ENCODE data around the gene SLC23A3. TPM values are rescaled to one million over a fixed set of nuclear protein-coding genes. Genes with fewer than 3 reads are reported as not detected.
A peak's percentile ranks its signal among the peaks of the same experiment; 100 is the strongest.

SLC23A3 gene
- total RNA-seq, 8 experiments from 2014 or later, result 0.13 to 3.4 (median 0.54) TPM

GRCh38 chr2:219165058-219165911 lies 4.5 kb downstream of the SLC23A3 start:
- no peak overlapping the region for H3K4me3 ChIP-seq
- in situ Hi-C loops (cut with MboI; ENCODE audit: low pct_unique_long_range_greater_than_20kb in 2 of 9, low sequenced_read_pairs in 9 of 9, unreplicated experiment in 9 of 9), result loop anchor here in 1 of 9 experiments (25.0 kb wide), 1 partner anchor 103 kb away; the partner anchor contains the start of gene IHH

GRCh38 chr2:219163156-219163555 lies 6.7 kb downstream of the SLC23A3 start:
- 68 to 100% (median 79%) methylated on average over 1 to 6 of the region's 6 CpGs; no CpG with 5 or more reads in 2 of the 10 experiments for WGBS, 10 experiments
- in situ Hi-C loops (cut with MboI; ENCODE audit: low pct_unique_long_range_greater_than_20kb in 2 of 9, low sequenced_read_pairs in 9 of 9, unreplicated experiment in 9 of 9), result loop anchor here in 1 of 9 experiments (25.0 kb wide), 1 partner anchor 101 kb away; the partner anchor contains the start of gene IHH
- ATAC-seq (replicated peaks in 6 of 8), result no peak
- Histone ChIP-seq H3K27ac (no peak overlapping the region), H3K4me3 (no peak overlapping the region), H3K4me1 (replicated peaks in 1 of 2) (peaks cover 0 to 4% of the 10 kb centered on the region in 2 donors)

More at GRCh38 chr2:219165058-219165911, 4.5 kb downstream of the SLC23A3 start:
- no peak for ATAC-seq (replicated peaks in 6 of 8)
- H3K4me1 ChIP-seq (replicated peaks in 1 of 2), result no peaks in the 10 kb centered on the region
- WGBS, 10 experiments, result 58 to 83% (median 67%) methylated on average over 1 to 5 of the region's 10 CpGs; no CpG with 5 or more reads in 1 of the 10 experiments
- H3K27ac ChIP-seq, result no peak overlapping the region

GRCh38 chr2:219161097-219161496 lies 8.7 kb downstream of the SLC23A3 start:
- peaks cover 0 to 4% of the 10 kb centered on the region in 2 donors for H3K4me1 ChIP-seq (replicated peaks in 1 of 2)
- peak overlapping the region in 1 of 2 donors; percentile 87 for H3K27ac ChIP-seq
- peak overlapping the region; percentile 43 to 56 (median 50) for H3K4me3 ChIP-seq
- 61 to 95% (median 67%) methylated on average over 2 to 4 of the region's 4 CpGs for WGBS, 10 experiments
- in situ Hi-C loops (cut with MboI; ENCODE audit: low pct_unique_long_range_greater_than_20kb in 2 of 9, low sequenced_read_pairs in 9 of 9, unreplicated experiment in 9 of 9), result loop anchor here in 1 of 9 experiments (25.0 kb wide), 1 partner anchor 99 kb away; the partner anchor contains the start of gene IHH
- no peak for ATAC-seq (replicated peaks in 6 of 8)

- in situ Hi-C loops (cut with MboI; ENCODE audit: low pct_unique_long_range_greater_than_20kb in 2 of 9, low sequenced_read_pairs in 9 of 9, unreplicated experiment in 9 of 9), result loop anchor here in 1 of 9 experiments (25.0 kb wide), 1 partner anchor 98 kb away; the partner anchor contains the start of gene IHH
- Histone ChIP-seq H3K27ac (peak within 1 kb of the TSS; percentile 87 to 94), H3K4me3 (peak within 1 kb of the TSS; percentile 43 to 56 (median 50)), H3K4me1 (replicated peaks in 1 of 2) (peaks cover 0 to 4% of the 10 kb centered on the region in 2 donors)
- peak; percentile 83 to 92 (median 88) for ATAC-seq (replicated peaks in 6 of 8)
- 0% methylated on average over 2 to 9 of the region's 70 CpGs; no CpG with 5 or more reads in 7 of the 10 experiments for WGBS, 10 experiments
These were observed 9.4 kb downstream of the SLC23A3 start, which contains the start of gene NHEJ1 for GRCh38 chr2:219160186-219161017. NHEJ1 (minus strand) TSS chr2:219160815; CDS start chr2:219158362, 2,453 bp downstream.

- ATAC-seq (replicated peaks in 6 of 8), result peak; percentile 0 to 30 (median 2)
- Histone ChIP-seq H3K4me3 (peak overlapping the region; percentile 43 to 56 (median 50)), H3K4me1 (replicated peaks in 1 of 2) (peaks cover 0 to 4% of the 10 kb centered on the region in 2 donors), H3K27ac (peak overlapping the region; percentile 87 to 94)
- in situ Hi-C loops (cut with MboI; ENCODE audit: low pct_unique_long_range_greater_than_20kb in 2 of 9, low sequenced_read_pairs in 9 of 9, unreplicated experiment in 9 of 9), result loop anchor here in 3 of 9 experiments (10.0 to 25.0 kb wide), 3 partner anchors 97 to 135 kb away; partner anchors contain the start of gene IHH (in 1 of the 3)
- 0 to 23% (median 6%) methylated on average over 5 to 11 of the region's 18 CpGs; no CpG with 5 or more reads in 4 of the 10 experiments for WGBS, 10 experiments
These were observed 10.1 kb downstream of the SLC23A3 start for GRCh38 chr2:219159771-219160185.

GRCh38 chr2:219158586-219158985 lies 11.2 kb downstream of the SLC23A3 start:
- Histone ChIP-seq H3K4me1 (replicated peaks in 1 of 2) (peaks cover 0 to 4% of the 10 kb centered on the region in 2 donors), H3K4me3 (no peak overlapping the region), H3K27ac (no peak overlapping the region)
- WGBS, 10 experiments, result 21 to 100% (median 85%) methylated on average over 1 to 3 of the region's 3 CpGs; no CpG with 5 or more reads in 1 of the 10 experiments
- no peak for ATAC-seq (replicated peaks in 6 of 8)
- in situ Hi-C loops (cut with MboI; ENCODE audit: low pct_unique_long_range_greater_than_20kb in 2 of 9, low sequenced_read_pairs in 9 of 9, unreplicated experiment in 9 of 9), result loop anchor here in 3 of 9 experiments (10.0 to 25.0 kb wide), 3 partner anchors 96 to 134 kb away; partner anchors contain the start of gene IHH (in 1 of the 3)

GRCh38 chr2:219158025-219158424 lies 11.8 kb downstream of the SLC23A3 start:
- peaks cover 0 to 4% of the 10 kb centered on the region in 2 donors for H3K4me1 ChIP-seq (replicated peaks in 1 of 2)
- no peak overlapping the region for H3K27ac ChIP-seq
- no peak overlapping the region for H3K4me3 ChIP-seq
- 20 to 100% (median 100%) methylated on average over 1 to 3 of the region's 4 CpGs; no CpG with 5 or more reads in 5 of the 10 experiments for WGBS, 10 experiments
- in situ Hi-C loops (cut with MboI; ENCODE audit: low pct_unique_long_range_greater_than_20kb in 2 of 9, low sequenced_read_pairs in 9 of 9, unreplicated experiment in 9 of 9), result loop anchor here in 3 of 9 experiments (10.0 to 25.0 kb wide), 3 partner anchors 96 to 133 kb away; partner anchors contain the start of gene IHH (in 1 of the 3)
- ATAC-seq (replicated peaks in 6 of 8), result peak in 2 of 8 experiments; percentile 3 to 4

- in situ Hi-C loops (cut with MboI; ENCODE audit: low pct_unique_long_range_greater_than_20kb in 2 of 9, low sequenced_read_pairs in 9 of 9, unreplicated experiment in 9 of 9), result loop anchor here in 3 of 9 experiments (10.0 to 25.0 kb wide), 3 partner anchors 95 to 133 kb away; partner anchors contain the start of gene IHH (in 1 of the 3)
These were observed 12.4 kb downstream of the SLC23A3 start for GRCh38 chr2:219157396-219157795.

GRCh38 chr2:219155054-219155644 lies 14.7 kb downstream of the SLC23A3 start:
- Histone ChIP-seq H3K4me3 (no peak overlapping the region), H3K27ac (no peak overlapping the region), H3K4me1 (replicated peaks in 1 of 2) (peaks cover 0 to 4% of the 10 kb centered on the region in 2 donors)
- in situ Hi-C loops (cut with MboI; ENCODE audit: low pct_unique_long_range_greater_than_20kb in 2 of 9, low sequenced_read_pairs in 9 of 9, unreplicated experiment in 9 of 9), result loop anchor here in 3 of 9 experiments (10.0 to 25.0 kb wide), 3 partner anchors 93 to 130 kb away; partner anchors contain the start of gene IHH (in 1 of the 3)
- WGBS, 10 experiments, result 0 to 24% (median 4%) methylated on average over 1 to 4 of the region's 4 CpGs
- ATAC-seq (replicated peaks in 6 of 8), result peak in 7 of 8 experiments; percentile 11 to 56 (median 24)

More at GRCh38 chr2:219157396-219157795, 12.4 kb downstream of the SLC23A3 start:
- 64 to 100% (median 89%) methylated on average over 1 to 8 of the region's 8 CpGs for WGBS, 10 experiments
- H3K4me3 ChIP-seq, result no peak overlapping the region
- H3K4me1 ChIP-seq (replicated peaks in 1 of 2), result peaks cover 0 to 4% of the 10 kb centered on the region in 2 donors
- ATAC-seq (replicated peaks in 6 of 8), result no peak
- H3K27ac ChIP-seq, result no peak overlapping the region

- Histone ChIP-seq H3K27ac (no peak overlapping the region), H3K4me1 (replicated peaks in 1 of 2) (no peaks in the 10 kb centered on the region), H3K4me3 (no peak overlapping the region)
- WGBS, 10 experiments, result 0 to 67% (median 57%) methylated on average over 1 of the region's 1 CpG; no CpG with 5 or more reads in 3 of the 10 experiments
- peak in 2 of 8 experiments; percentile 27 to 79 for ATAC-seq (replicated peaks in 6 of 8)
- in situ Hi-C loops (cut with MboI; ENCODE audit: low pct_unique_long_range_greater_than_20kb in 2 of 9, low sequenced_read_pairs in 9 of 9, unreplicated experiment in 9 of 9), result loop anchor here in 3 of 9 experiments (10.0 to 25.0 kb wide), 4 partner anchors 87 to 137 kb away; partner anchors contain the start of gene IHH (in 1 of the 3)
These were observed 20.2 kb downstream of the SLC23A3 start for GRCh38 chr2:219149667-219150066.

- 45 to 100% (median 92%) methylated on average over 1 to 2 of the region's 6 CpGs; no CpG with 5 or more reads in 5 of the 10 experiments for WGBS, 10 experiments
- in situ Hi-C loops (cut with MboI; ENCODE audit: low pct_unique_long_range_greater_than_20kb in 2 of 9, low sequenced_read_pairs in 9 of 9, unreplicated experiment in 9 of 9), result loop anchor here in 1 of 9 experiments (25.0 kb wide), 1 partner anchor 130 kb away; no protein-coding TSS in a partner anchor
- peak in 3 of 8 experiments; percentile 96 to 99 (median 97) for ATAC-seq (replicated peaks in 6 of 8)
- no peaks in the 10 kb centered on the region for H3K4me1 ChIP-seq (replicated peaks in 1 of 2)
- no peak overlapping the region for H3K27ac ChIP-seq
- no peak overlapping the region for H3K4me3 ChIP-seq
These were observed 27.5 kb downstream of the SLC23A3 start for GRCh38 chr2:219142329-219142728.
